ENCODE measurements around the gene CBR1. TPM values are rescaled to one million over a fixed set of nuclear protein-coding genes. Genes with fewer than 3 reads are reported as not detected.

CBR1 gene
- 5.4 and 10.0 TPM in 2 replicates for total RNA-seq (2013; cell fraction: nucleolus; rRNA removed)
- 103 and 116 TPM in 2 replicates for total RNA-seq (2014; rRNA removed)
- 46.8 and 47.6 TPM in 2 replicates for total RNA-seq (2014; rRNA removed; fragmentation: Illumina TruSeq; extraction: Trizol)
- total RNA-seq (2021): 66.6 and 68.0 TPM in 2 replicates
- 16.0 TPM for polyA plus RNA-seq (2011; ENCODE audit: low read depth)
- 18.5 and 21.5 TPM in 2 replicates for polyA plus RNA-seq (2011; rRNA removed)
- polyA plus RNA-seq (2011; cell fraction: cytosol; rRNA removed): 38.3 and 60.3 TPM in 2 replicates
- polyA plus RNA-seq (2011; cell fraction: nucleus; rRNA removed): 24.5 and 34.7 TPM in 2 replicates
- 22.8 and 25.9 TPM in 2 replicates for polyA plus RNA-seq (2012)
- 26.9 and 37.3 TPM in 2 replicates for polyA plus RNA-seq (2014; fragmentation: Illumina TruSeq; extraction: Trizol)
- 10 to 100 TPM; 16.9 to 42.2 TPM for polyA plus RNA-seq (2014; fragmentation: Nextera tagmentation; extraction: Ambion mirVana)
- polyA plus RNA-seq (2014; rRNA removed): 138 and 139 TPM in 2 replicates
- 100 to 1,000 TPM; 119 to 126 TPM for polyA plus RNA-seq (2016; fragmentation: Nextera tagmentation; extraction: Ambion mirVana)
- polyA minus RNA-seq (2011; rRNA and poly(A)+ RNA removed): 8.2 and 14.3 TPM in 2 replicates
- polyA minus RNA-seq (2011; cell fraction: cytosol; rRNA and poly(A)+ RNA removed): 5.7 and 9.9 TPM in 2 replicates
- 10.4 and 16.0 TPM in 2 replicates for polyA minus RNA-seq (2011; cell fraction: nucleus; rRNA and poly(A)+ RNA removed)
- Bru-seq, nascent RNA: percentile 59 among the genes with signal in this experiment
- BruChase-seq, experiment 1, labeled RNA remaining after a 6-hour chase: percentile 55 among the genes with signal in this experiment
- BruChase-seq, experiment 2, labeled RNA remaining after a 2-hour chase: percentile 56 among the genes with signal in this experiment
- long read RNA-seq, experiment 1, transcript CBR1-201 (3 exons, 1,293 nt): major isoform, 33 of 35 reads
- long read RNA-seq, experiment 1, partial matches to known transcripts: 0 of 35 reads
- long read RNA-seq, experiment 1, other reads (novel, unspliced or antisense): 1 of 35 reads
- long read RNA-seq, experiment 2, transcript CBR1-201 (3 exons, 1,293 nt): major isoform, 69 of 71 reads
- long read RNA-seq, experiment 2, partial matches to known transcripts: 1 of 71 reads
- long read RNA-seq, experiment 2, other reads (novel, unspliced or antisense): 1 of 71 reads

GRCh38 chr21:36069713-36070583 is at the start of gene CBR1:
Gene CBR1, plus strand, starts transcription at chr21:36070024. Its CDS starts 92 bp downstream, at chr21:36070116.
- peak within 1 kb of the TSS; percentile 71 for H3K27ac ChIP-seq (ENCODE audit: control insufficient read depth, insufficient read depth)
- H3K4me1 ChIP-seq (ENCODE audit: control insufficient read depth, insufficient read depth, low read length): peaks cover 4% of the 10 kb centered on the region
- peak; percentile 47 for DNase-seq (ENCODE audit: low read depth, low spot score)
- intact Hi-C loops (cut with micrococcal nuclease; ENCODE audit: unreplicated experiment) (no loop called here), in situ Hi-C loops (cut with MboI) (no loop called here)
- peak within 1 kb of the TSS; percentile 98 for H2AFZ ChIP-seq (ENCODE audit: control insufficient read depth, low read depth, low read length)
- H4K20me1 ChIP-seq (ENCODE audit: control insufficient read depth, insufficient read depth): no peaks in the 10 kb centered on the region
- WGBS (ENCODE audit: insufficient coverage, insufficient replicate concordance, low lambda C conversion rate, missing lambda C conversion rate): 1% methylated on average over 69 of the region's 71 CpGs
- BruUV-seq (replicated peaks): TSS peak; percentile 79
- RAD21 ChIA-PET (ENCODE audit: unreplicated experiment): interaction anchor here (1.4 kb wide), 1 partner anchor 10 kb away, joined by 3 read pairs; no protein-coding TSS in a partner anchor
- peaks cover 0 to 3% of the 10 kb centered on the region in 2 experiments; a peak in 1 of 4 replicates for H3K36me3 ChIP-seq (ENCODE audit: control insufficient read depth in 2 of 2, insufficient read depth in 2 of 2, low read length in 1 of 2)
- peak; percentile 79 for FAIRE-seq
- CTCF ChIA-PET: interaction anchor here (0.8 kb wide), 1 partner anchor 42 kb away, joined by 3 read pairs; no protein-coding TSS in a partner anchor
- peak within 1 kb of the TSS; percentile 81 for H3K4me3 ChIP-seq
- POLR2A ChIA-PET: interaction anchor here (0.7 to 1.3 kb wide), 2 partner anchors 10 to 196 kb away, joined by 4 to 5 read pairs; partner anchors contain the start of gene SETD4
- peaks cover 6% of the 10 kb centered on the region for H3K9me3 ChIP-seq (replicated peaks; ENCODE audit: control insufficient read depth, insufficient read depth, low read length)
- peak; percentile 99 for ATAC-seq
- SMC1A ChIA-PET (ENCODE audit: uncharacterized antibody, unreplicated experiment): interaction anchor here (0.6 to 1.4 kb wide), 4 partner anchors 12 to 31 kb away, joined by 3 to 4 read pairs (median 3); no protein-coding TSS in a partner anchor
- peaks cover 5% of the 10 kb centered on the region for H3K79me2 ChIP-seq (ENCODE audit: control insufficient read depth, insufficient read depth, low read length)
- no peaks in the 10 kb centered on the region for H3K27me3 ChIP-seq (replicated peaks in 1 of 2; ENCODE audit: control insufficient read depth in 2 of 2, insufficient read depth in 2 of 2, low read length in 1 of 2)
- H3K9ac ChIP-seq (ENCODE audit: control insufficient read depth, insufficient read depth, low read length): peak within 1 kb of the TSS; percentile 71
- peak within 1 kb of the TSS; percentile 92 for H3K4me2 ChIP-seq (ENCODE audit: control insufficient read depth, insufficient read depth)
- TF ChIP-seq TCF12 (IDR thresholded peaks at IDR 0.05; ENCODE audit: low read depth, low read length) (0 out of 2 replicates have a peak, but pooled peaks have one; percentile 20), SMAD5 (IDR thresholded peaks at IDR 0.05; ENCODE audit: low read depth) (peak; percentile 60; the same call in 1 of the 2 replicates), ZSCAN29 (IDR thresholded peaks at IDR 0.05) (no peak), IKZF2 (IDR thresholded peaks at IDR 0.05) (no peak), NRF1 (conservative IDR thresholded peaks at IDR 0.05; ENCODE audit: low read depth, low read length) (peak; percentile 46), MTA2 (IDR thresholded peaks at IDR 0.05; ENCODE audit: low read depth) (no peak), PAX5 (IDR thresholded peaks at IDR 0.05; ENCODE audit: borderline replicate concordance, low read depth, low read length) (0 out of 2 replicates have a peak, but pooled peaks have one; percentile 7), BACH1 (IDR thresholded peaks at IDR 0.05; ENCODE audit: borderline replicate concordance) (peak; percentile 71; the same call in 1 of the 2 replicates), USF2 (IDR thresholded peaks at IDR 0.05; ENCODE audit: borderline replicate concordance, low read depth, low read length) (peak; percentile 74), MAX (IDR thresholded peaks at IDR 0.05; ENCODE audit: low read depth, low read length) (peak; percentile 86), RUNX3 (IDR thresholded peaks at IDR 0.05; ENCODE audit: low read length) (peak; percentile 49; the same call in 1 of the 2 replicates), POLR2AphosphoS5 (IDR thresholded peaks at IDR 0.05; ENCODE audit: low read length) (peak; percentile 73; the same call in 1 of the 2 replicates), TCF3 (IDR thresholded peaks at IDR 0.05; ENCODE audit: borderline replicate concordance, insufficient read depth, low read depth, low read length) (0 out of 2 replicates have a peak, but pooled peaks have one; percentile 24), CREM (IDR thresholded peaks at IDR 0.05; ENCODE audit: low read depth) (0 out of 2 replicates have a peak, but pooled peaks have one; percentile 31), CBX5 (IDR thresholded peaks at IDR 0.05; ENCODE audit: low read depth) (0 out of 2 replicates have a peak, but pooled peaks have one; percentile 15), POLR2AphosphoS2 (IDR thresholded peaks at IDR 0.05; ENCODE audit: low read depth, low read length) (0 out of 2 replicates have a peak, but pooled peaks have one; percentile 59)
